ENCODE results near the gene STK25.

DNA sequence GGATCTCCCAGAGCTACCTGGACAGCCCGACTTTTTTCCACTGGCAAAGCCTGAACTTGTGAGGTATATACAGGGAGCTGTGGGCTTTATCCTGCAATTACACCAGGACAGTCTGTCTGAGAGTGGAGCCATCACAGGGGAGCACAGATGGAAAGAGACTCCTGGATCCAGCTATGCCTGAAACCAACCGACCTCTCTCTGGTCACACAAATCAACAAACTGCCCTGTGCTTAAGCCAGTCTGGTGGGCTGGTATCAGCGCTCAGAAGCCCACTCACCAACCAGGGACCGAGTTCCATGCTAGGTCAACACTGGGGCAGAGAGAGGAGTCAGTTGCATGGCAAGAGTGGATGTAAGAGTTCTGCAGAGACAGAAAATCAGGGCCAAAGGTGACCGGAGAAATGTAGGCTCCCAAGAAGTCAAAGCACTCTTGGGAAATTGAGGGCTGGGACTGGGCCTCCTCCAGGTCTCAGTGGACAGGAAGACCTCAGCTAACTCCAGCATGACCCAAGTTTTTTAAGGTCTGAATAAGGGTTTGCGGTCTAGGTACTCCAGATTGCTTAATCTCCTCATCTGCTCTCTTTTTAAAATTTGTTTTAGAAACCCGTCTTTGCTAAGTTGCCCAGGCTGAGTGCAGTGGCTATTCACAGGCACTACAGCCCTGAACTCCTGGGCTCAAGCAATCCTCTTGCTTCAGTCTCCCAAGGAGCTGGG is 46.4 kb upstream of the STK25 start:
- TF ChIP-seq, protein P1, sequence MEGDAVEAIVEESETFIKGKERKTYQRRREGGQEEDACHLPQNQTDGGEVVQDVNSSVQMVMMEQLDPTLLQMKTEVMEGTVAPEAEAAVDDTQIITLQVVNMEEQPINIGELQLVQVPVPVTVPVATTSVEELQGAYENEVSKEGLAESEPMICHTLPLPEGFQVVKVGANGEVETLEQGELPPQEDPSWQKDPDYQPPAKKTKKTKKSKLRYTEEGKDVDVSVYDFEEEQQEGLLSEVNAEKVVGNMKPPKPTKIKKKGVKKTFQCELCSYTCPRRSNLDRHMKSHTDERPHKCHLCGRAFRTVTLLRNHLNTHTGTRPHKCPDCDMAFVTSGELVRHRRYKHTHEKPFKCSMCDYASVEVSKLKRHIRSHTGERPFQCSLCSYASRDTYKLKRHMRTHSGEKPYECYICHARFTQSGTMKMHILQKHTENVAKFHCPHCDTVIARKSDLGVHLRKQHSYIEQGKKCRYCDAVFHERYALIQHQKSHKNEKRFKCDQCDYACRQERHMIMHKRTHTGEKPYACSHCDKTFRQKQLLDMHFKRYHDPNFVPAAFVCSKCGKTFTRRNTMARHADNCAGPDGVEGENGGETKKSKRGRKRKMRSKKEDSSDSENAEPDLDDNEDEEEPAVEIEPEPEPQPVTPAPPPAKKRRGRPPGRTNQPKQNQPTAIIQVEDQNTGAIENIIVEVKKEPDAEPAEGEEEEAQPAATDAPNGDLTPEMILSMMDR (conservative IDR thresholded peaks at IDR 0.05), result no peak
- TF ChIP-seq EZH2 (IDR thresholded peaks at IDR 0.05; ENCODE audit: low read depth), result no peak
